GM23338 (cell line): ENCODE measurements around the gene SPDYE9. TPM values are rescaled to one million over a fixed set of nuclear protein-coding genes. Genes with fewer than 3 reads are reported as not detected.
"Not testable (repeated sequence)": the region's sequence is repeated elsewhere in the genome, so short reads cannot be mapped to it uniquely, and the experiment has no call there.

ENCODE experiments used
- ATAC-seq: fragments of 200-7000 bp; cut with Tn5 transposase; 3 replicates; pipeline ENCODE4 v1.9.1; 2020
- DNase-seq: peaks from one replicate; pipeline ENCODE4 v3.0.0-alpha.2; 2015; ENCODE audit warnings: low spot score
- H2AFZ ChIP-seq: fragments of 200-600 bp; sonication (generic); 2 replicates; pipeline ENCODE4 v1.8.0; 2016; ENCODE audit warnings: antibody characterized with exemption, mild to moderate bottlenecking, moderate library complexity
- H3F3A ChIP-seq: fragments of 200-600 bp; sonication (generic); replicated peaks from 2 replicates; pipeline ENCODE4 v1.8.0; 2017; ENCODE audit warnings: antibody characterized with exemption, mixed run types, low read depth
- H3K27ac ChIP-seq: fragments of 200-600 bp; sonication (generic); 2 replicates; pipeline ENCODE4 v1.6.1; 2016; ENCODE audit warnings: low read depth
- H3K27me3 ChIP-seq: fragments of 200-600 bp; sonication (generic); 2 replicates; pipeline ENCODE4 v1.8.0; 2016; ENCODE audit warnings: mild to moderate bottlenecking, mixed run types, moderate library complexity; ENCODE audit not compliant: insufficient read depth
- H3K36me3 ChIP-seq: fragments of 200-600 bp; sonication (generic); 2 replicates; pipeline ENCODE4 v1.8.0; 2016; ENCODE audit warnings: mild to moderate bottlenecking; ENCODE audit not compliant: insufficient read depth
- H3K4me1 ChIP-seq: fragments of 200-600 bp; sonication (generic); 2 replicates; pipeline ENCODE4 v1.8.0; 2016; ENCODE audit warnings: mild to moderate bottlenecking, moderate library complexity; ENCODE audit not compliant: insufficient read depth
- H3K4me2 ChIP-seq: fragments of 200-600 bp; sonication (generic); 2 replicates; pipeline ENCODE4 v1.7.1; 2017; ENCODE audit warnings: mixed run types
- H3K4me3 ChIP-seq: fragments of 200-600 bp; sonication (generic); 2 replicates; pipeline ENCODE4 v1.6.1; 2016; ENCODE audit warnings: mixed run types
- H3K79me2 ChIP-seq: fragments of 200-600 bp; sonication (generic); replicated peaks from 2 replicates; pipeline ENCODE4 v1.8.0; 2017; ENCODE audit warnings: mild to moderate bottlenecking; ENCODE audit not compliant: insufficient read depth
- H3K9me2 ChIP-seq: fragments of 200-600 bp; sonication (generic); 2 replicates; pipeline ENCODE4 v1.8.0; 2017; ENCODE audit not compliant: insufficient read depth
- H4K20me1 ChIP-seq: fragments of 200-600 bp; sonication (generic); replicated peaks from 2 replicates; pipeline ENCODE4 v1.8.0; 2017; ENCODE audit warnings: mild to moderate bottlenecking; ENCODE audit not compliant: insufficient read depth
- H3K27ac Mint-ChIP-seq: 2 replicates; pipeline ENCODE4 v1.8.0; 2020; ENCODE audit warnings: inconsistent platforms, mild to moderate bottlenecking, moderate library complexity, mixed read lengths
- H3K27me3 Mint-ChIP-seq: 3 replicates; pipeline ENCODE4 v1.8.0; 2022; ENCODE audit warnings: low read depth, mild to moderate bottlenecking, moderate library complexity, mixed read lengths, inconsistent platforms; ENCODE audit not compliant: insufficient read depth, poor library complexity
- H3K36me3 Mint-ChIP-seq: 3 replicates; pipeline ENCODE4 v1.8.0; 2021; ENCODE audit warnings: low read depth, mild to moderate bottlenecking, inconsistent platforms, moderate library complexity, mixed read lengths
- H3K4me1 Mint-ChIP-seq: 3 replicates; pipeline ENCODE4 v1.8.0; 2020; ENCODE audit warnings: mild to moderate bottlenecking, inconsistent platforms, mixed read lengths
- H3K4me3 Mint-ChIP-seq: 3 replicates; pipeline ENCODE4 v1.8.0; 2021; ENCODE audit warnings: moderate library complexity, mild to moderate bottlenecking, inconsistent platforms, mixed read lengths
- H3K9me3 Mint-ChIP-seq: 3 replicates; pipeline ENCODE4 v1.8.0; 2020; ENCODE audit warnings: moderate library complexity, mild to moderate bottlenecking, inconsistent platforms, mixed read lengths
- polyA plus RNA-seq: library from polyadenylated mRNA; unstranded; fragments of >200 nt; fragmentation: Nextera tagmentation; extraction: Ambion mirVana; gene quantifications from 2 replicates; pipeline ENCODE4 v1.2.1, GENCODE V29; 2016
- small RNA-seq: library from RNA; depleted of rRNA; stranded (forward); fragments of <200 nt; gene quantifications from one replicate; pipeline ENCODE3, GENCODE V24; 2014; ENCODE audit warnings: low replicate concordance
- total RNA-seq: library from RNA; depleted of rRNA; stranded (reverse); fragments of >200 nt; shearing (Covaris generic); gene quantifications from 2 replicates; pipeline ENCODE4 v1.2.3, GENCODE V29; 2014; rRNA removed

Gene SPDYE9
- total and polyA plus RNA-seq, 2 experiments from 2014 or later = 1.1 TPM; not detected in 1

DNA sequence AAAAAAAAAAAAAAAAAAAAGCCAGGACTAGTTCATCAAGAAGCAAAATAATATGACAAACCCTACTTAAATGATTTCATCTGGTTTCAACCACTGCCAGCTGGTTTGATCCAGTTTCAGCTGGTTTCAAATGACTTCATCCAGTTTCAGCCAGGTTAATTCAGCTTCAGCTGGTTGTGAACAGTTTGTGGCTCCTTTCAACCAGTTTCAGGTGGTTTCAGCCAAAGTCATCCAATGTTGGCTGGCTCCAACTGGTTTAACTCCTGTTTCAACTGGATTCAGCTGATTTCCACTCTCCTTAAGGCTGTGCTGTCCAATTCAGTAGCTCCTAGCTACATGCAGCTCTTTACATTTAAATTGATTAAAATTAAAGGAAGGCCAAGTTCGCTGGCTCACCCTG lies 32.3 kb upstream of the SPDYE9 start:
- H3K4me2 ChIP-seq, ATAC-seq, H3K27ac ChIP-seq, H4K20me1 ChIP-seq, H3K27me3 ChIP-seq, DNase-seq, H3K4me3 Mint-ChIP-seq, H2AFZ ChIP-seq, H3K36me3 ChIP-seq, H3K4me3 ChIP-seq, H3K9me3 Mint-ChIP-seq, H3K27me3 Mint-ChIP-seq, H3K4me1 ChIP-seq, H3K36me3 Mint-ChIP-seq, H3K79me2 ChIP-seq, H3K27ac Mint-ChIP-seq, H3K4me1 Mint-ChIP-seq, H3K9me2 ChIP-seq, H3F3A ChIP-seq: not testable (repeated sequence)

DNA sequence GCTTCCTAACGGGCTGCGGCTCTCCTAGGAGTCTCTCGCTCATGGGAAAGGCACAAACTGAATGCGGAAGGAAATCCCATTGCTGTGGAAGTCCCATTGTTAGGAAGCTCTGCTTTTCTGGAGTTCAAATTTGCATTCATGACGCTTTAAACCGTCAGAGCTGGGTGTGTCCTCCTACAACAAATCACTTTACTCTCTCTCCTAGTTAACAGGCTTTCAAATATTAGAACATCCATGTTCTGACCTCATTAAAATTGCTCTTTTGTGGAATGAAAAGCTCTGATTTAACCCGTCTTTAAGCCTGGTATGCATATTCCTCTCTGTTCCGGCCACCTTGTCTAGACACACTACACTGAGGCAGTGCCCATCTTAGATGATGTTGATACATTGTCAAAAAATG lies 28.0 kb downstream of the SPDYE9 start, which contains the start of gene SPDYE11:
Gene SPDYE11, minus strand, starts transcription at position 101 of the 400 bp plus-strand sequence. CDS start 1,800 bp downstream, outside the sequence.
- H3K36me3 Mint-ChIP-seq, H3K27ac Mint-ChIP-seq, H3K79me2 ChIP-seq, H3K4me3 ChIP-seq, H3K36me3 ChIP-seq, H3K27me3 ChIP-seq, H3K4me2 ChIP-seq, H3K9me3 Mint-ChIP-seq, H3K4me1 Mint-ChIP-seq, H3K27ac ChIP-seq, DNase-seq, H2AFZ ChIP-seq, H3K9me2 ChIP-seq, ATAC-seq, H3K4me1 ChIP-seq, H4K20me1 ChIP-seq, H3K27me3 Mint-ChIP-seq, H3F3A ChIP-seq, H3K4me3 Mint-ChIP-seq: not testable (repeated sequence)

DNA sequence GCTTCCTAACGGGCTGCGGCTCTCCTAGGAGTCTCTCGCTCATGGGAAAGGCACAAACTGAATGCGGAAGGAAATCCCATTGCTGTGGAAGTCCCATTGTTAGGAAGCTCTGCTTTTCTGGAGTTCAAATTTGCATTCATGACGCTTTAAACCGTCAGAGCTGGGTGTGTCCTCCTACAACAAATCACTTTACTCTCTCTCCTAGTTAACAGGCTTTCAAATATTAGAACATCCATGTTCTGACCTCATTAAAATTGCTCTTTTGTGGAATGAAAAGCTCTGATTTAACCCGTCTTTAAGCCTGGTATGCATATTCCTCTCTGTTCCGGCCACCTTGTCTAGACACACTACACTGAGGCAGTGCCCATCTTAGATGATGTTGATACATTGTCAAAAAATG lies 56.2 kb downstream of the SPDYE9 start, which contains the start of gene SPDYE8:
Gene SPDYE8, minus strand, starts transcription at position 101 of the 400 bp plus-strand sequence. CDS start 1,800 bp downstream, outside the sequence.
- not testable (repeated sequence) for H3K79me2 ChIP-seq, H3K4me3 Mint-ChIP-seq, H3K27ac Mint-ChIP-seq, H3K4me2 ChIP-seq, H3K4me1 ChIP-seq, H3K4me1 Mint-ChIP-seq, H3K9me2 ChIP-seq, ATAC-seq, H3K27me3 ChIP-seq, DNase-seq, H3K9me3 Mint-ChIP-seq, H4K20me1 ChIP-seq, H3K36me3 Mint-ChIP-seq, H2AFZ ChIP-seq, H3K27ac ChIP-seq, H3K36me3 ChIP-seq, H3F3A ChIP-seq, H3K4me3 ChIP-seq, H3K27me3 Mint-ChIP-seq

Small RNAs within 50 kb of the gene (small RNA-seq; reads per million reads assigned to genes)
- not detected for gene RF00019

Other genes with a start within 250 kb of the SPDYE9 start
- gene POM121, start 160.9 kb downstream of the SPDYE9 start, total RNA-seq = 37.1 and 39.8 TPM in 2 replicates
- 24.1 and 24.5 TPM in 2 replicates for gene POM121, start 160.9 kb downstream of the SPDYE9 start, polyA plus RNA-seq
- not detected in 2 replicates for gene TRIM74, start 116.6 kb downstream of the SPDYE9 start, total RNA-seq
- not detected in 2 replicates for gene TRIM74, start 116.6 kb downstream of the SPDYE9 start, polyA plus RNA-seq
- gene SPDYE8, start 56.3 kb downstream of the SPDYE9 start, total RNA-seq = not detected in 2 replicates
- gene SPDYE8, start 56.3 kb downstream of the SPDYE9 start, polyA plus RNA-seq = 0.14 and 0.34 TPM in 2 replicates
- not detected in 2 replicates for gene SPDYE11, start 28.1 kb downstream of the SPDYE9 start, total RNA-seq
- 0.92 and 1.4 TPM in 2 replicates for gene SPDYE11, start 28.1 kb downstream of the SPDYE9 start, polyA plus RNA-seq
- 71.2 and 73.4 TPM in 2 replicates for gene NSUN5, start 222.8 kb upstream of the SPDYE9 start, total RNA-seq
- gene NSUN5, start 222.8 kb upstream of the SPDYE9 start, polyA plus RNA-seq = 59.5 and 65.6 TPM in 2 replicates
- gene TRIM50, start 242.0 kb upstream of the SPDYE9 start, total RNA-seq = 0.10 TPM in 1 of 2 replicates, not detected in the other
- gene TRIM50, start 242.0 kb upstream of the SPDYE9 start, polyA plus RNA-seq = 0.19 TPM in 1 of 2 replicates, not detected in the other
- not detected in 2 replicates for gene FKBP6, start 242.1 kb upstream of the SPDYE9 start, total RNA-seq
- 0.15 TPM in 1 of 2 replicates, not detected in the other for gene FKBP6, start 242.1 kb upstream of the SPDYE9 start, polyA plus RNA-seq